OCI-LY1 (cell line): ENCODE results near the gene SCIN.

Experiments
- H2AFZ ChIP-seq: fragments of 200-600 bp; sonication (generic), shearing (Covaris generic); 2 replicates; pipeline ENCODE4 v1.6.0; 2014; ENCODE audit warnings: antibody characterized with exemption, mild to moderate bottlenecking, low read length
- H3F3A ChIP-seq: fragments of 200-600 bp; sonication (generic), shearing (Covaris generic); 2 replicates; pipeline ENCODE4 v1.6.0; 2014; ENCODE audit warnings: mild to moderate bottlenecking, antibody characterized with exemption, low read length, moderate library complexity; ENCODE audit not compliant: insufficient read depth
- H3K27ac ChIP-seq: fragments of 200-600 bp; sonication (generic); 2 replicates; pipeline ENCODE4 v1.5.1; 2014; ENCODE audit warnings: low read length, mixed run types, mild to moderate bottlenecking, low read depth; ENCODE audit not compliant: poor library complexity, severe bottlenecking
- H3K27me3 ChIP-seq: fragments of 200-600 bp; sonication (generic); 2 replicates; pipeline ENCODE4 v1.6.0; 2014; ENCODE audit warnings: antibody characterized with exemption, mild to moderate bottlenecking, low read length, moderate library complexity; ENCODE audit not compliant: insufficient read depth
- H3K36me3 ChIP-seq: fragments of 200-600 bp; sonication (generic); 2 replicates; pipeline ENCODE4 v1.6.1; 2014; ENCODE audit warnings: mild to moderate bottlenecking, antibody characterized with exemption, low read length, moderate library complexity, mixed read lengths; ENCODE audit not compliant: insufficient read depth
- H3K4me1 ChIP-seq: fragments of 200-600 bp; sonication (generic); 2 replicates; pipeline ENCODE4 v1.5.1; 2014; ENCODE audit warnings: mild to moderate bottlenecking, low read length, moderate library complexity; ENCODE audit not compliant: insufficient read depth, severe bottlenecking
- H3K4me2 ChIP-seq: fragments of 200-600 bp; sonication (generic), shearing (Covaris generic); 2 replicates; pipeline ENCODE4 v1.6.1; 2014; ENCODE audit warnings: low read length
- H3K4me3 ChIP-seq: fragments of 200-600 bp; sonication (generic); 2 replicates; pipeline ENCODE4 v1.5.1; 2014; ENCODE audit warnings: low read length, low read depth, mild to moderate bottlenecking, mixed read lengths; ENCODE audit not compliant: poor library complexity, severe bottlenecking
- H3K79me2 ChIP-seq: fragments of 200-600 bp; shearing (Covaris generic); 2 replicates; pipeline ENCODE4 v1.6.1; 2016; ENCODE audit warnings: mixed run types, low read length, mixed read lengths; ENCODE audit not compliant: insufficient read depth
- H3K9ac ChIP-seq: fragments of 200-600 bp; sonication (generic), shearing (Covaris generic); 2 replicates; pipeline ENCODE4 v1.6.1; 2014; ENCODE audit warnings: mild to moderate bottlenecking, low read length, mixed read lengths
- H3K9me2 ChIP-seq: fragments of 200-600 bp; sonication (generic), shearing (Covaris generic); 2 replicates; pipeline ENCODE4 v1.6.1; 2014; ENCODE audit warnings: low read depth, mild to moderate bottlenecking, low read length, mixed read lengths
- H3K9me3 ChIP-seq: fragments of 200-600 bp; shearing (Covaris generic); 2 replicates; pipeline ENCODE4 v1.6.1; 2014; ENCODE audit warnings: low read length, mixed read lengths
- H4K20me1 ChIP-seq: fragments of 200-600 bp; sonication (generic), shearing (Covaris generic); 2 replicates; pipeline ENCODE4 v1.6.0; 2016; ENCODE audit warnings: mild to moderate bottlenecking, low read length; ENCODE audit not compliant: insufficient read depth
- EZH2 ChIP-seq: fragments of 200-600 bp; sonication (generic), shearing (Covaris generic); IDR thresholded peaks from 2 replicates; pipeline ENCODE4 v1.8.0; 2017; ENCODE audit warnings: borderline replicate concordance, mixed run types, mild to moderate bottlenecking, antibody characterized with exemption, low read length, moderate library complexity, mixed read lengths
- TF ChIP-seq, protein P1 (sequence below): fragments of 200-600 bp; sonication (generic), shearing (Covaris generic); IDR thresholded peaks from 2 replicates; pipeline ENCODE4 v1.5.1; 2017; ENCODE audit warnings: mild to moderate bottlenecking, antibody characterized with exemption, low read length, moderate library complexity, mixed read lengths

SCIN gene

DNA sequence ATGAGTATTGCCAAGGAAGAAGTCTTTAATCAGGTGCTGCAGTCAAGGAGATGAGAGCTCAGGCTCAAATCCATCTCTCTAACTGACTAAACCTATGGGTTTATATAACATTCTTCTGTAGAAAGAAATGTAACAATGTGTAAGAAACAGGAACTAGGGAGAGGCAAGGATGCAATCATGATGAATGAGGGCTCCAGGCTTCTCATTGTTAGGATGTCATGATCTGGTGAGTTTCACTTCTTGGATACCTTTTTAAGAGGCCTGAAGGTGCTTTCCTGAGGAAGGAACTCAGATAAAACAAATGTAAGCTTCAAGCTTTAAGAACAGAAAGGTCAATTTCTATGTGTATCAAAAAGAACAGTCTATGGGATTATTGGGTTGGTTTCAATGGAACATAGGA, 30.8 kb upstream of the SCIN start:
- H3K9me2 ChIP-seq = no peaks in the 10 kb centered on the region
- no peaks in the 10 kb centered on the region for H3K27me3 ChIP-seq
- no peaks in the 10 kb centered on the region for H3K36me3 ChIP-seq
- H3K79me2 ChIP-seq = no peaks in the 10 kb centered on the region
- no peak overlapping the region for H3K4me3 ChIP-seq
- H3F3A ChIP-seq = no peaks in the 10 kb centered on the region
- no peaks in the 10 kb centered on the region for H3K9me3 ChIP-seq
- no peak overlapping the region for H3K9ac ChIP-seq
- no peak overlapping the region for H3K4me2 ChIP-seq
- no peak overlapping the region for H2AFZ ChIP-seq
- H3K27ac ChIP-seq = no peak overlapping the region
- no peak for TF ChIP-seq EZH2
- TF ChIP-seq, protein P1, sequence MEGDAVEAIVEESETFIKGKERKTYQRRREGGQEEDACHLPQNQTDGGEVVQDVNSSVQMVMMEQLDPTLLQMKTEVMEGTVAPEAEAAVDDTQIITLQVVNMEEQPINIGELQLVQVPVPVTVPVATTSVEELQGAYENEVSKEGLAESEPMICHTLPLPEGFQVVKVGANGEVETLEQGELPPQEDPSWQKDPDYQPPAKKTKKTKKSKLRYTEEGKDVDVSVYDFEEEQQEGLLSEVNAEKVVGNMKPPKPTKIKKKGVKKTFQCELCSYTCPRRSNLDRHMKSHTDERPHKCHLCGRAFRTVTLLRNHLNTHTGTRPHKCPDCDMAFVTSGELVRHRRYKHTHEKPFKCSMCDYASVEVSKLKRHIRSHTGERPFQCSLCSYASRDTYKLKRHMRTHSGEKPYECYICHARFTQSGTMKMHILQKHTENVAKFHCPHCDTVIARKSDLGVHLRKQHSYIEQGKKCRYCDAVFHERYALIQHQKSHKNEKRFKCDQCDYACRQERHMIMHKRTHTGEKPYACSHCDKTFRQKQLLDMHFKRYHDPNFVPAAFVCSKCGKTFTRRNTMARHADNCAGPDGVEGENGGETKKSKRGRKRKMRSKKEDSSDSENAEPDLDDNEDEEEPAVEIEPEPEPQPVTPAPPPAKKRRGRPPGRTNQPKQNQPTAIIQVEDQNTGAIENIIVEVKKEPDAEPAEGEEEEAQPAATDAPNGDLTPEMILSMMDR = no peak
- H3K4me1 ChIP-seq = no peaks in the 10 kb centered on the region
- no peaks in the 10 kb centered on the region for H4K20me1 ChIP-seq

DNA sequence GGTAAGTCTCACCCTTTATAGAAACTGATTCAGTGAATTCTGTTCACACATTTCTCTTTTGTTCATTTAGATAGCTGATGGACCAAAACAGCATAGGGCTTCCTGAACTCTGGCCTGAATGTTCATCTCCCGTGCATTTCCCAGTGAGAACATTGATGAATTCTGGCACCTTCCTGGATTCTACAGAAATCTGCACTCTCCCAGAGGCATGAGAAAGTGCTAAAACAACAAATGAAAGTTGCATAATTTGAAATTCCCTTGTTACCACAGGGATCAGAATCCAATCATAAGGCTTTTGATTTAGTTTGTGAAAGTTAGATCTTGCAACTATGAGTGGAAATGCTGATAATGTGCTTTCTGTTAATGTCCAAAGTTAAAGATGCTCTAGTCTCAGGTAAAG, 29.7 kb upstream of the SCIN start:
- Histone ChIP-seq H3K79me2 (no peaks in the 10 kb centered on the region), H3K9me2 (no peaks in the 10 kb centered on the region), H3K9ac (no peak overlapping the region), H3K27me3 (no peaks in the 10 kb centered on the region), H3F3A (no peaks in the 10 kb centered on the region), H3K36me3 (no peaks in the 10 kb centered on the region), H3K4me1 (no peaks in the 10 kb centered on the region), H3K4me3 (no peak overlapping the region), H3K4me2 (no peak overlapping the region), H3K9me3 (no peaks in the 10 kb centered on the region), H4K20me1 (no peaks in the 10 kb centered on the region), H3K27ac (no peak overlapping the region), H2AFZ (no peak overlapping the region)
- TF ChIP-seq EZH2 = no peak

DNA sequence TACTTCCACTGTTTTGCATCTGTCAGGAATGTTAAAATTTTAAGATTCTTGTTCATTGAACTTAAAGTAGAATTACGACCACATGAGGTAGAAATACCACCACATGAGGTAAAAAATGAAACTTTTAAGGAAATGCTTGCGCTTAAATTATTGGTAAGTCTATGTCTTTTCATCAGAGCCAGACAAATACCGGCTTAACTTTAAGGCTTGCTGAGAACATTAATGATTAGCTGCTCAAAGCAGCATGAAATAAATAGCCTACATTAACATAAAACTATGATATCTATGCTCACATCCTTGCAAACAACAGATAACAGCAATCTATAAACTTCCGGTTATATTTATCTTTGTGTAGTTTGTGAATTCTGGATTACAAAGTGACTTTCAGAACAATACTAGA, 26.9 kb upstream of the SCIN start:
- H3K4me3 ChIP-seq = no peak overlapping the region
- no peaks in the 10 kb centered on the region for H3K79me2 ChIP-seq
- no peaks in the 10 kb centered on the region for H3K9me2 ChIP-seq
- TF ChIP-seq EZH2 = no peak
- TF ChIP-seq, protein P1 = no peak
- H3K4me1 ChIP-seq = no peaks in the 10 kb centered on the region
- no peaks in the 10 kb centered on the region for H3K27me3 ChIP-seq
- no peak overlapping the region for H3K27ac ChIP-seq
- H3F3A ChIP-seq = no peaks in the 10 kb centered on the region
- no peak overlapping the region for H3K9ac ChIP-seq
- H3K4me2 ChIP-seq = no peak overlapping the region
- no peaks in the 10 kb centered on the region for H4K20me1 ChIP-seq
- H3K9me3 ChIP-seq = no peaks in the 10 kb centered on the region
- no peak overlapping the region for H2AFZ ChIP-seq
- no peaks in the 10 kb centered on the region for H3K36me3 ChIP-seq

DNA sequence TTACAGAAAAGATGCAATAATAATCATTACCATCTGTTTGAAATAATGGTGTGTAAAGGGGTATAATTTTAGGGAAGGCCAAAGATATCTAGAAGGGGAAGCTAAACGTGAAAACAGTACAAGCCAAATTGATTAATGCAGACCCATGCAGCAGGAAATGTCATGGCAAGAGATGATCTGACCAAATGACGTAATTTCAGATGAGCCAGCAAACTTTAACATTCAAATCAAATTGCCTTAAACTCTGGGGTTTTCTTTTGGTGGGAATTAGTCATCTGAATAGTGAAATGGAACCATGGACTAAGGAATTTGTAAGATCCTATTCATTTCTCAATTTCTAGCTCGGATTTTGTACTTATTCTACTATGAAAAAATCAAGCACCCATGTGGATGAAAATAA, 21.4 kb upstream of the SCIN start:
- TF ChIP-seq, protein P1 = no peak
- TF ChIP-seq EZH2 = no peak
- Histone ChIP-seq H3K79me2 (no peaks in the 10 kb centered on the region), H2AFZ (no peak overlapping the region), H3K27ac (no peak overlapping the region), H3K36me3 (no peaks in the 10 kb centered on the region), H3K9me2 (no peaks in the 10 kb centered on the region), H3F3A (no peaks in the 10 kb centered on the region), H3K4me1 (no peaks in the 10 kb centered on the region), H3K4me2 (no peak overlapping the region), H3K9me3 (no peaks in the 10 kb centered on the region), H4K20me1 (no peaks in the 10 kb centered on the region), H3K4me3 (no peak overlapping the region), H3K9ac (no peak overlapping the region), H3K27me3 (no peaks in the 10 kb centered on the region)
